HepG2 (cell line): Measurements from ENCODE around the gene ZNF771. TPM values are rescaled to one million over a fixed set of nuclear protein-coding genes. Genes with fewer than 3 reads are reported as not detected.
A peak's percentile ranks its signal among the peaks of the same experiment; 100 is the strongest.

Source experiments
- AHR ChIP-seq: IDR thresholded peaks from 2 replicates; pipeline ENCODE4 v1.6.1; 2018; ENCODE audit warnings: missing genetic modification reagents, missing compliant biosample characterization
- ARID2 ChIP-seq: sonication (generic); formaldehyde crosslinking; IDR thresholded peaks from 2 replicates; pipeline ENCODE4 v1.8.1; 2022; ENCODE audit warnings: mild to moderate bottlenecking, missing genetic modification reagents, borderline replicate concordance
- BATF2 ChIP-seq: sonication (generic); formaldehyde crosslinking; IDR thresholded peaks from 2 replicates; pipeline ENCODE4 v1.8.0; 2022; ENCODE audit warnings: mild to moderate bottlenecking, missing genetic modification reagents, moderate library complexity
- CREB1 ChIP-seq, 2 experiments: fragments of 450-650 bp in 1 of 2; IDR thresholded peaks; 2 replicates each; pipeline ENCODE4 v1.6.1; 2016 to 2017; ENCODE audit warnings: control low read depth in 1 of 2, mild to moderate bottlenecking in 1 of 2, missing compliant biosample characterization in 1 of 2, missing genetic modification characterization in 1 of 2
- ETV5 ChIP-seq: IDR thresholded peaks from 2 replicates; pipeline ENCODE4 v1.6.1; 2018; ENCODE audit warnings: missing biosample characterization, missing genetic modification reagents, inconsistent platforms, borderline replicate concordance
- GTF3A ChIP-seq: sonication (generic); formaldehyde crosslinking; conservative IDR thresholded peaks from 2 replicates; pipeline ENCODE4 v1.4.0; 2020; ENCODE audit warnings: mild to moderate bottlenecking, missing genetic modification reagents
- MAFK ChIP-seq, 2 experiments: IDR thresholded peaks in 1 of 2; conservative IDR thresholded peaks in 1 of 2; 2 replicates each; pipeline ENCODE4 v1.6.1; 2011; ENCODE audit warnings: improper control_type of control experiment in 2 of 2, low read length in 2 of 2
- MXD4 ChIP-seq: IDR thresholded peaks from 2 replicates; pipeline ENCODE4 v1.6.1; 2016; ENCODE audit warnings: mild to moderate bottlenecking, missing biosample characterization, missing genetic modification reagents
- MYNN ChIP-seq: sonication (generic); formaldehyde crosslinking; IDR thresholded peaks from 2 replicates; pipeline ENCODE4 v1.4.0; 2020; ENCODE audit warnings: mild to moderate bottlenecking, low read depth, missing genetic modification reagents
- NR0B2 ChIP-seq: sonication (generic); formaldehyde crosslinking; IDR thresholded peaks from 2 replicates; pipeline ENCODE4 v1.4.0; 2020; ENCODE audit warnings: mild to moderate bottlenecking, missing genetic modification reagents
- PRDM15 ChIP-seq: sonication (generic); formaldehyde crosslinking; IDR thresholded peaks from 2 replicates; pipeline ENCODE4 v1.4.0; 2020; ENCODE audit warnings: missing genetic modification reagents
- RAD21 ChIP-seq: fragments of 450-650 bp; formaldehyde crosslinking; IDR thresholded peaks from 2 replicates; pipeline ENCODE4 v1.5.0; 2020; ENCODE audit warnings: mild to moderate bottlenecking
- SNAI1 ChIP-seq: sonication (generic); formaldehyde crosslinking; IDR thresholded peaks from 2 replicates; pipeline ENCODE4 v1.5.0; 2020; ENCODE audit warnings: mild to moderate bottlenecking, missing genetic modification reagents, borderline replicate concordance
- SP1 ChIP-seq, 2 experiments: fragments of 450-650 bp in 1 of 2; sonication (generic) in 1 of 2; formaldehyde crosslinking in 1 of 2; IDR thresholded peaks; 2 replicates each; pipeline versions ENCODE4 v1.4.0 to v1.6.1; 2016 to 2020; ENCODE audit warnings: missing genetic modification reagents in 1 of 2
- SPEN ChIP-seq: sonication (generic); formaldehyde crosslinking; IDR thresholded peaks from 2 replicates; pipeline ENCODE4 v1.5.1; 2020; ENCODE audit warnings: low read depth, mild to moderate bottlenecking, missing genetic modification reagents
- XRCC5 ChIP-seq: fragments of 200-400 bp; formaldehyde crosslinking; optimal IDR thresholded peaks from 2 replicates; pipeline ENCODE3; 2017; ENCODE audit warnings: mild to moderate bottlenecking, low read length
- ZNF589 ChIP-seq: sonication (generic); formaldehyde crosslinking; conservative IDR thresholded peaks from 2 replicates; pipeline ENCODE4 v1.8.0; 2022; ENCODE audit warnings: mild to moderate bottlenecking, moderate library complexity, missing genetic modification reagents
- ZSCAN31 ChIP-seq: sonication (generic); formaldehyde crosslinking; IDR thresholded peaks from 2 replicates; pipeline ENCODE4 v1.5.0; 2020; ENCODE audit warnings: low read depth, mild to moderate bottlenecking, missing genetic modification reagents
- polyA plus RNA-seq, 8 experiments: library from polyadenylated mRNA; depleted of rRNA in 3 of 8; stranded (reverse) in 7 of 8; unstranded in 1 of 8; fragments of >200 nt; fragmentation: Illumina TruSeq in 4 of 8; extraction: Trizol in 4 of 8; gene quantifications; 2 replicates each; pipeline versions ENCODE4 v1.2.1 to v1.2.3, GENCODE V29; 2011 to 2016; ENCODE audit warnings: low read depth in 4 of 8, missing spikeins in 1 of 8, mixed read lengths in 1 of 8; ENCODE audit not compliant: insufficient read depth in 1 of 8
- total RNA-seq, 5 experiments: library from RNA; depleted of rRNA; stranded (reverse); fragments of >200 nt; fragmentation: Illumina TruSeq; extraction: Trizol; gene quantifications; 2 replicates each; pipeline ENCODE4 v1.2.3, GENCODE V29; 2016; ENCODE audit warnings: low read depth in 1 of 5
- TF ChIP-seq, protein P1 (sequence below), 2 experiments: sonication (generic) in 1 of 2; formaldehyde crosslinking in 1 of 2; IDR thresholded peaks; 2 replicates each; pipeline versions ENCODE4 v1.4.0 to v1.6.1; 2018 to 2020; ENCODE audit warnings: missing genetic modification reagents in 2 of 2, borderline replicate concordance in 1 of 2, low read depth in 1 of 2, mild to moderate bottlenecking in 1 of 2, missing biosample characterization in 1 of 2

The ZNF771 gene
- total and polyA plus RNA-seq, 2 of the 13 experiments (the other 11 are each of a cell fraction or from before 2014, with no cell fraction given), result 5.0 to 11.8 TPM

DNA sequence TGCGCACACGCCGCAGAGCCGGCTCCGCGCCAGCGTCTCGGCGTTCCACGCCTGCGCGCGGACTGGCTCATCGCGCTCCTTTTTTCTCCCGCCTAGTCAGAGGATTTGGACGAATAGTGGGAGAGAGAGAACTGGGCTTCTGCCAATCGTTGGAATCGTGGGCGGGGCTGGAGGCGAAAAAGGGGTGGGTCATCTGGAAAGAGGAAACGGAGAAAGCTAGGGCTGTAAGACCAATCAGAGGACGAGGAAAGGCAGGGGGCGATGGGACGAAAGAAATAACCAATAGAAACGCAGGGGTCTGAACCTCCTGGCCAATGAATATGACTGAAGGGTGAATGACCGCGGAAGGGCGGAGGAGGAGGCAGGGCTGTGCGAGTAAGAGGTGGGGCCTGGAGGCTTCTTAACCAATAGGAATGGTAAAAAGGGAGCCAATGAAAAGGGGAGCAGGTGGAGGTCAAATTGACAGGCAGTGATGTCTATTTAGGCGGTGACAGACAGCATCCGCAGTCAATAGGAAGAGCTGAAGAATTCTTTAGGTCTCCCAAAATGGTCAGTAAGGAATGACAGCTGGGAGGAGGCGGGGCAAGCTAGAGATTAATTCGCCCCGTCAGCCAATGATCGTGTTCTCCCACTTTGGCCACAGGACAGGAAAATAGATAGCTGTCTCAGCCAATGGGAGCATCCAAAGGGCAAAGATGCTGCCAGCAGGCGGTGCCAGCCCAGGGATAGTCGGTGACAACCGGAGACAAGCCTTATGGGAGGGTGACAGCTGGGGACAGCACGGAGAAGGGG is 36.8 kb upstream of the ZNF771 start, which contains the start of gene TBC1D10B (continued):
- TF ChIP-seq PRDM15 (CRISPR knock-in tag) (no peak), XRCC5 (peak; percentile 60), ARID2 (CRISPR knock-in tag) (no peak), ZNF589 (CRISPR knock-in tag) (no peak), MYNN (CRISPR knock-in tag) (no peak), SNAI1 (CRISPR knock-in tag) (no peak), MXD4 (CRISPR knock-in tag) (peak; percentile 83; the same call in 1 of the 2 replicates), SP1 (IDR thresholded peaks at IDR 0.05) (peak; percentile 94), SP1 (CRISPR knock-in tag; IDR thresholded peaks at IDR 0.05) (peak; percentile 93), ZSCAN31 (CRISPR knock-in tag) (no peak), ETV5 (CRISPR knock-in tag) (no peak; the same call in 1 of the 2 replicates), SPEN (0 out of 2 replicates have a peak, but pooled peaks have one; percentile 14), MAFK (conservative IDR thresholded peaks at IDR 0.05 in 1 of 2, IDR thresholded peaks at IDR 0.05 in 1 of 2; ENCODE audit: low read length in 2 of 2) (peak; percentile 44 to 79), NR0B2 (no peak), BATF2 (no peak), CREB1 (IDR thresholded peaks at IDR 0.05) (peak; percentile 89), CREB1 (CRISPR knock-in tag; IDR thresholded peaks at IDR 0.05) (peak; percentile 94), RAD21 (peak; percentile 71; the same call in 1 of the 2 replicates), AHR (CRISPR knock-in tag) (0 out of 2 replicates have a peak, but pooled peaks have one; percentile 57), GTF3A (CRISPR knock-in tag) (no peak)
- TF ChIP-seq, protein P1, sequence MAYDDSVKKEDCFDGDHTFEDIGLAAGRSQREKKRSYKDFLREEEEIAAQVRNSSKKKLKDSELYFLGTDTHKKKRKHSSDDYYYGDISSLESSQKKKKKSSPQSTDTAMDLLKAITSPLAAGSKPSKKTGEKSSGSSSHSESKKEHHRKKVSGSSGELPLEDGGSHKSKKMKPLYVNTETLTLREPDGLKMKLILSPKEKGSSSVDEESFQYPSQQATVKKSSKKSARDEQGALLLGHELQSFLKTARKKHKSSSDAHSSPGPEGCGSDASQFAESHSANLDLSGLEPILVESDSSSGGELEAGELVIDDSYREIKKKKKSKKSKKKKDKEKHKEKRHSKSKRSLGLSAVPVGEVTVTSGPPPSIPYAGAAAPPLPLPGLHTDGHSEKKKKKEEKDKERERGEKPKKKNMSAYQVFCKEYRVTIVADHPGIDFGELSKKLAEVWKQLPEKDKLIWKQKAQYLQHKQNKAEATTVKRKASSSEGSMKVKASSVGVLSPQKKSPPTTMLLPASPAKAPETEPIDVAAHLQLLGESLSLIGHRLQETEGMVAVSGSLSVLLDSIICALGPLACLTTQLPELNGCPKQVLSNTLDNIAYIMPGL (CRISPR knock-in tag; IDR thresholded peaks at IDR 0.05; ENCODE audit: borderline replicate concordance in 1 of 2, low read depth in 1 of 2), result peak in 1 of 2 experiments; percentile 37; a peak in 1 of 4 replicates
